Measurements from ENCODE around the gene COL6A1.

DNA sequence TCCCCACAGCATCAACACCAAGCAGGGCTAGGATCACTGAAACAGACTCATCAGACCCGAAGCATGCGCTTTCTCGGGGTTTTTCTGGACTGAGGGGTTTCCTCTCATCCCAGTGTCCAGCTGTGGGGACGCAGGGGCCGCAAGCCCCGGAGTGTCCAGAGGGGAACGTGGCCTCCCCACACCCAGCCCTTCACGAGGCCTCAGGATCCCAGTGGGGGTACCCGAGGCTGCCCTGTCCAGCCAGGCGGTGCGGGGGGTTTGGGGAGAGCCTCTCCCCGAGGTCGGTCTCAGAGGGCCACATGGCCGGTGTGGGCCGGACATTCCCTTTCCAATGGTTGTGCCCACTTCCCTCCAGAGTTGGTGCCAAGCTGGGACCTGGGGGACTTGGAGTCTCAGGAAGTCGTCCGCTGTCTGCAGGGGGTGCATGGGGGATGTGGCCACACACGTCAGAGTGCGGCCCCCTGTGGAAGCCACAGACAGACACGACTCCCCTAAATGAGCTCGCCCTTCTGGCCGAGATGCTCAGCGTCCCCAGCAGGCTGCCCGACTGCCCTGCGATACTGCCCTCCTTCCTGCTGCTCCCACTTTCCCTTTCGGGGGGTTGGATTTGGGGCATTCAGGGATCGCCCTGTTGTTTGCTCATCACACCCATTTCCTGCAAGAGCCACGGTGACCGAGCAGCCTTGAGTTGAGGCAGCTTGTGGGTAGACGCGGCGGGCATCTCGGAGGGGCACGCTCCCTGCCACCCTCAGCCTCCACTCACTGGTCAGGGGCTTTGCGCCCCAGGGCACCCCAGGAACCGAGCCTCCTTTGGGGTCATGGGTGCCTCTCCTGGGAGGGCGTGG lies 4.1 kb downstream of the COL6A1 start:
- no peak for TF ChIP-seq KDM3A (CRISPR knock-in tag; IDR thresholded peaks at IDR 0.05; ENCODE audit: low read depth)
- TF ChIP-seq JUND (CRISPR knock-in tag; IDR thresholded peaks at IDR 0.05): no peak
- TF ChIP-seq KDM5A (IDR thresholded peaks at IDR 0.05; ENCODE audit: borderline replicate concordance, low read length): no peak
- TF ChIP-seq, protein P1, sequence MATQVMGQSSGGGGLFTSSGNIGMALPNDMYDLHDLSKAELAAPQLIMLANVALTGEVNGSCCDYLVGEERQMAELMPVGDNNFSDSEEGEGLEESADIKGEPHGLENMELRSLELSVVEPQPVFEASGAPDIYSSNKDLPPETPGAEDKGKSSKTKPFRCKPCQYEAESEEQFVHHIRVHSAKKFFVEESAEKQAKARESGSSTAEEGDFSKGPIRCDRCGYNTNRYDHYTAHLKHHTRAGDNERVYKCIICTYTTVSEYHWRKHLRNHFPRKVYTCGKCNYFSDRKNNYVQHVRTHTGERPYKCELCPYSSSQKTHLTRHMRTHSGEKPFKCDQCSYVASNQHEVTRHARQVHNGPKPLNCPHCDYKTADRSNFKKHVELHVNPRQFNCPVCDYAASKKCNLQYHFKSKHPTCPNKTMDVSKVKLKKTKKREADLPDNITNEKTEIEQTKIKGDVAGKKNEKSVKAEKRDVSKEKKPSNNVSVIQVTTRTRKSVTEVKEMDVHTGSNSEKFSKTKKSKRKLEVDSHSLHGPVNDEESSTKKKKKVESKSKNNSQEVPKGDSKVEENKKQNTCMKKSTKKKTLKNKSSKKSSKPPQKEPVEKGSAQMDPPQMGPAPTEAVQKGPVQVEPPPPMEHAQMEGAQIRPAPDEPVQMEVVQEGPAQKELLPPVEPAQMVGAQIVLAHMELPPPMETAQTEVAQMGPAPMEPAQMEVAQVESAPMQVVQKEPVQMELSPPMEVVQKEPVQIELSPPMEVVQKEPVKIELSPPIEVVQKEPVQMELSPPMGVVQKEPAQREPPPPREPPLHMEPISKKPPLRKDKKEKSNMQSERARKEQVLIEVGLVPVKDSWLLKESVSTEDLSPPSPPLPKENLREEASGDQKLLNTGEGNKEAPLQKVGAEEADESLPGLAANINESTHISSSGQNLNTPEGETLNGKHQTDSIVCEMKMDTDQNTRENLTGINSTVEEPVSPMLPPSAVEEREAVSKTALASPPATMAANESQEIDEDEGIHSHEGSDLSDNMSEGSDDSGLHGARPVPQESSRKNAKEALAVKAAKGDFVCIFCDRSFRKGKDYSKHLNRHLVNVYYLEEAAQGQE (IDR thresholded peaks at IDR 0.05; ENCODE audit: borderline replicate concordance in 1 of 2, low read depth in 1 of 2, low read length in 2 of 2): no peak
- TF ChIP-seq, protein P2, sequence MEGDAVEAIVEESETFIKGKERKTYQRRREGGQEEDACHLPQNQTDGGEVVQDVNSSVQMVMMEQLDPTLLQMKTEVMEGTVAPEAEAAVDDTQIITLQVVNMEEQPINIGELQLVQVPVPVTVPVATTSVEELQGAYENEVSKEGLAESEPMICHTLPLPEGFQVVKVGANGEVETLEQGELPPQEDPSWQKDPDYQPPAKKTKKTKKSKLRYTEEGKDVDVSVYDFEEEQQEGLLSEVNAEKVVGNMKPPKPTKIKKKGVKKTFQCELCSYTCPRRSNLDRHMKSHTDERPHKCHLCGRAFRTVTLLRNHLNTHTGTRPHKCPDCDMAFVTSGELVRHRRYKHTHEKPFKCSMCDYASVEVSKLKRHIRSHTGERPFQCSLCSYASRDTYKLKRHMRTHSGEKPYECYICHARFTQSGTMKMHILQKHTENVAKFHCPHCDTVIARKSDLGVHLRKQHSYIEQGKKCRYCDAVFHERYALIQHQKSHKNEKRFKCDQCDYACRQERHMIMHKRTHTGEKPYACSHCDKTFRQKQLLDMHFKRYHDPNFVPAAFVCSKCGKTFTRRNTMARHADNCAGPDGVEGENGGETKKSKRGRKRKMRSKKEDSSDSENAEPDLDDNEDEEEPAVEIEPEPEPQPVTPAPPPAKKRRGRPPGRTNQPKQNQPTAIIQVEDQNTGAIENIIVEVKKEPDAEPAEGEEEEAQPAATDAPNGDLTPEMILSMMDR (CRISPR knock-in tag; IDR thresholded peaks at IDR 0.05): no peak
- TF ChIP-seq SRSF1 (optimal IDR thresholded peaks at IDR 0.05; ENCODE audit: low read depth, low read length): no peak
- TF ChIP-seq REL (CRISPR knock-in tag; conservative IDR thresholded peaks at IDR 0.05): no peak
- TF ChIP-seq MZF1 (CRISPR knock-in tag; IDR thresholded peaks at IDR 0.05; ENCODE audit: borderline replicate concordance): no peak
- no peak for TF ChIP-seq SNRNP70 (IDR thresholded peaks at IDR 0.05; ENCODE audit: low read depth, low read length)
- no peak for TF ChIP-seq PHF5A (CRISPR knock-in tag; IDR thresholded peaks at IDR 0.05; ENCODE audit: low read depth, unreplicated experiment)
- TF ChIP-seq HMG20B (CRISPR knock-in tag; conservative IDR thresholded peaks at IDR 0.05): no peak

Measured in HepG2 (cell line).